Aorta (tissue), 5 donors: ENCODE results near the gene SLC25A48. TPM values are rescaled to one million over a fixed set of nuclear protein-coding genes. Genes with fewer than 3 reads are reported as not detected.

Experiments
- ATAC-seq: fragments of 200-7000 bp; cut with Tn5 transposase; one replicate; pipeline ENCODE4 v1.9.1; 2022; ENCODE audit warnings: moderate library complexity; ENCODE audit not compliant: low FRiP score
- DNase-seq, 2 donors: peaks; one replicate each; pipeline ENCODE4 v3.0.0-alpha.2; 2020
- H3K27ac ChIP-seq, 2 donors: one replicate each; pipeline ENCODE4 v1.5.1; 2013; ENCODE audit warnings: low read length in 2 of 2, mild to moderate bottlenecking in 2 of 2, moderate library complexity in 2 of 2, control low read depth in 1 of 2, inconsistent platforms in 1 of 2, low read depth in 1 of 2
- H3K27me3 ChIP-seq, 2 donors: one replicate each; pipeline ENCODE4 v1.6.1; 2013; ENCODE audit warnings: control low read depth in 1 of 2, low read length in 1 of 2, mild to moderate bottlenecking in 1 of 2, moderate library complexity in 1 of 2; ENCODE audit not compliant: insufficient read depth in 2 of 2, control insufficient read depth in 1 of 2
- H3K36me3 ChIP-seq, 2 donors: one replicate each; pipeline ENCODE4 v1.6.1; 2013; ENCODE audit warnings: control low read depth in 1 of 2, low read length in 1 of 2, mild to moderate bottlenecking in 1 of 2; ENCODE audit not compliant: insufficient read depth in 2 of 2, control insufficient read depth in 1 of 2
- H3K4me1 ChIP-seq, 2 donors: one replicate each; pipeline ENCODE4 v1.6.1; 2013; ENCODE audit warnings: low read length in 2 of 2, control low read depth in 1 of 2, mild to moderate bottlenecking in 1 of 2, moderate library complexity in 1 of 2; ENCODE audit not compliant: insufficient read depth in 2 of 2, control insufficient read depth in 1 of 2
- H3K4me3 ChIP-seq, 2 donors: one replicate each; pipeline ENCODE4 v1.5.1; 2013; ENCODE audit warnings: low read length in 2 of 2, control low read depth in 1 of 2, mild to moderate bottlenecking in 1 of 2
- H3K9me3 ChIP-seq: one replicate; pipeline ENCODE4 v1.6.1; 2013; ENCODE audit warnings: mild to moderate bottlenecking, low read length; ENCODE audit not compliant: control insufficient read depth
- WGBS, 2 donors: extraction: QIAGEN DNeasy Blood & Tissue Kit; methylation state at CpG; one replicate each; pipeline ENCODE4 v1.1.7; 2013; 5-methylcytosine and 5-hydroxymethylcytosine counted together
- intact Hi-C, 2 donors: fragments of 100-400 bp; cut with DNase I; formaldehyde crosslinking; loops; one replicate each; pipeline versions ENCODE4 v1.14.2 to v1.15.0; 2022
- polyA plus RNA-seq, 2 donors: library from polyadenylated mRNA; stranded (reverse); fragments of 200-250 nt; gene quantifications; one replicate each; pipeline ENCODE4 v1.2.3, GENCODE V29; 2013
- total RNA-seq, 2 donors: library from RNA; stranded (reverse); fragmentation: NEBNext Ultra II Directional; extraction: Animal tissue kit (Norgen Biotek cat#: 25700); gene quantifications; one replicate each; pipeline ENCODE4 v1.2.1, GENCODE V29; 2021
- donor health status: healthy with polysubstance abuse.
- donor health status: Bipolar disorder and iron deficiency.
- donor health status: DM: no; HTN: no; CAD: no.
- donor health status: DM: no; HTN: no; CAD: no.
- donor health status: DM: yes; HTN: yes; CAD: no.

The SLC25A48 gene
- total and polyA plus RNA-seq, 4 donors: 0.42 to 1.1 TPM; not detected in 2

DNA sequence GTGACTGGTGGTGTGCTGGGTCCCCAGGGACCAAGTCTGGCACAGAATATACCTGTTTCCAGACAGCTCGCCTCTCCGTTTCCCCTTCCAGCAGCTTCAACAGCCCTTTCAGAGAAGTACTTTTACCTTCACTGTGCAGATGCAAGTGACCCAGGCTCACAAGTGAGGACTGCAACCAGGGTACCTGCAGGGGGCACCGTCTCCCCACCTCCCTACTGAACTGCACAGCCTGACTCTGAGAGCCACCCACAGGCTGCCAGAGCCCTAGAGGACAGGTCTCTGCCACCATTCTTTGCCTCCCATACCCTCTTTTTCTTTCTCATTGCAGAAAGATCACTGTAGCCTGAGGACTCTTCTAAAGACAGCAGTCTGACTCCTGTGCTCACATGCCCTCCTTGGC, 45.8 kb downstream of the SLC25A48 start:
- Histone ChIP-seq H3K36me3 (no peaks in the 10 kb centered on the region), H3K9me3 (no peaks in the 10 kb centered on the region), H3K27ac (no peak overlapping the region), H3K4me1 (no peaks in the 10 kb centered on the region), H3K4me3 (no peak overlapping the region), H3K27me3 (no peaks in the 10 kb centered on the region)
- no peak for ATAC-seq
- DNase-seq: no peak
- WGBS, 2 donors: 45 to 51% methylated on average over 3 of the region's 3 CpGs
- intact Hi-C loops: no loop called here

DNA sequence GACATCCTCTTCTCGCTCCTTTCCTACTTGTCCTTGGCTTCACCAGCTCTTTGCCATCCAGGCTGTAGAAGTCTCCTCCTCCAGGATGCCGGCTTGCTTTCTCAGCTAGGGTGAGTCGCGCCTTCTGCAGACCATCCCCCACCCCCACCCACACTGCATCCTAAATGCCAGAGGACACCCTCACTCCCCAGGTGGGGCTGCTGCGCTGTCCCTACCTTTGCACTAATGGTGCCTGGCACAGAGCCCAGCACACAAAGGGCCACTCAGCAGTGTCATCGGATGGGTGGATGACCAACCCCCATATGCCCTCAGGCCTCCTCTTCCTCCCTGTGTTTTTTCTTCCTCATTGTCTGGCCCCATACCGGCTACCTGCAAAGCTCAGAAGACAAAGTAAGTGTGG, 46.3 kb downstream of the SLC25A48 start:
- Histone ChIP-seq H3K4me3 (no peak overlapping the region), H3K36me3 (no peaks in the 10 kb centered on the region), H3K9me3 (no peaks in the 10 kb centered on the region), H3K27ac (no peak overlapping the region), H3K27me3 (no peaks in the 10 kb centered on the region), H3K4me1 (no peaks in the 10 kb centered on the region)
- intact Hi-C loops: no loop called here
- ATAC-seq: no peak
- no peak for DNase-seq
- WGBS, 2 donors: 75 to 84% methylated on average over 7 of the region's 7 CpGs

DNA sequence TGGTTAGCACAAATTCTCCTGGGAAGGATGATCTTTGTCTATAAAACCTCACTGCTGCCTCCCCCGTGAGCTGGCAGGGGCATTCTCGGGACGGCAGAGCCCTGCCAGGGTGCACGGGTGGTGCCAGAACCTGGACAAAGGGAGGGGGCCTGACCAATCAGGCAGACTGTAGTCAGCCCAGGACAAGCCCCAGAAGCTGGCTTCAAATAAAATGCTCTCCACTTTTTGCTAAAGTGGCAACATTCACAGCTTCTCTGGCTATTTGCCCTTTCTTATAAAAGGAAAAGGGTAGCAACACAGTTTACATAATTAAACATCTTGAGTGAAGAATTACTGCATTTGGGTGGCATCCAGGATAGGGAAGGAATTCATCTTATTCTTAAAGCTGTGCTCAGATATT, 46.8 kb downstream of the SLC25A48 start:
- Histone ChIP-seq H3K4me1 (no peaks in the 10 kb centered on the region), H3K9me3 (no peaks in the 10 kb centered on the region), H3K27ac (no peak overlapping the region), H3K36me3 (no peaks in the 10 kb centered on the region), H3K27me3 (no peaks in the 10 kb centered on the region), H3K4me3 (no peak overlapping the region)
- DNase-seq (no peak), ATAC-seq (no peak)
- intact Hi-C loops: no loop called here
- WGBS, 2 donors: 4 to 6% methylated on average over 4 of the region's 4 CpGs

GRCh38 chr5:135881819-135882218, 47.4 kb downstream of the SLC25A48 start:
- H3K4me3 ChIP-seq: no peak overlapping the region
- DNase-seq: no peak
- 34 to 39% methylated on average over 3 of the region's 3 CpGs for WGBS, 2 donors
- ATAC-seq: no peak
- H3K27me3 ChIP-seq: no peaks in the 10 kb centered on the region
- H3K27ac ChIP-seq: no peak overlapping the region
- H3K4me1 ChIP-seq: no peaks in the 10 kb centered on the region
- no peaks in the 10 kb centered on the region for H3K9me3 ChIP-seq
- no peaks in the 10 kb centered on the region for H3K36me3 ChIP-seq
- intact Hi-C loops: no loop called here

- Histone ChIP-seq H3K36me3 (no peaks in the 10 kb centered on the region), H3K4me1 (no peaks in the 10 kb centered on the region), H3K27ac (no peak overlapping the region), H3K4me3 (no peak overlapping the region), H3K9me3 (no peaks in the 10 kb centered on the region), H3K27me3 (no peaks in the 10 kb centered on the region)
- intact Hi-C loops: no loop called here
- WGBS, 2 donors: 91 to 92% methylated on average over 3 of the region's 3 CpGs
- DNase-seq (no peak), ATAC-seq (no peak)
Measured at GRCh38 chr5:135883026-135883425, 48.6 kb downstream of the SLC25A48 start.

DNA sequence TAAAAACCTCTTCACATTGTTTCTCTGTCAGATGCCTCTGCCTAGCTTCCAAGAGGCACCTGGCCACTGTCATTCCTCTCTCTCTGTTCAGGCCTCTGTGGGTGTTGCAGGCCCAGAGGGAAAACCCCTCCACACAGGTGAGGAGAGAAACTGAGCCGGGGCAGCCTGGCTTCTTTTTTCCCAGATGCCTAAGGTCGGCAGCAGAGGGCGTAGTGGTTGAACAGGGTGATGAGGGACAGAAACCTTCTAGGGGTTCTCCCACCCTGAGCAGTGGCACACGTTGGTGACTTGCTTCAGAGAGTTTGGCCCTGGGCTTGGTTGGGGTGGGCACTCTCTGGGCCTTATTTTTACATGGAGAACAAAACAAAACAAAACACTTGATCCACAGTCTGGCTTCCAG, 49.0 kb downstream of the SLC25A48 start:
- no peaks in the 10 kb centered on the region for H3K36me3 ChIP-seq
- intact Hi-C loops: no loop called here
- ATAC-seq (no peak), DNase-seq (no peak)
- H3K27ac ChIP-seq: no peak overlapping the region
- no peaks in the 10 kb centered on the region for H3K9me3 ChIP-seq
- no peaks in the 10 kb centered on the region for H3K4me1 ChIP-seq
- WGBS, 2 donors: 58 to 71% methylated on average over 4 of the region's 4 CpGs
- H3K4me3 ChIP-seq: no peak overlapping the region
- no peaks in the 10 kb centered on the region for H3K27me3 ChIP-seq

- intact Hi-C loops: loop anchor here (5.0 kb wide), 2 partner anchors 177 to 197 kb away; no protein-coding TSS in a partner anchor
- no peaks in the 10 kb centered on the region for H3K36me3 ChIP-seq
- DNase-seq: no peak
- no peaks in the 10 kb centered on the region for H3K4me1 ChIP-seq
- no peaks in the 10 kb centered on the region for H3K27me3 ChIP-seq
- H3K4me3 ChIP-seq: no peak overlapping the region
- no peaks in the 10 kb centered on the region for H3K9me3 ChIP-seq
- H3K27ac ChIP-seq: no peak overlapping the region
- ATAC-seq: no peak
- WGBS, 2 donors: 92 to 93% methylated on average over 3 of the region's 3 CpGs
Measured at GRCh38 chr5:135885031-135885430, 50.6 kb downstream of the SLC25A48 start.

DNA sequence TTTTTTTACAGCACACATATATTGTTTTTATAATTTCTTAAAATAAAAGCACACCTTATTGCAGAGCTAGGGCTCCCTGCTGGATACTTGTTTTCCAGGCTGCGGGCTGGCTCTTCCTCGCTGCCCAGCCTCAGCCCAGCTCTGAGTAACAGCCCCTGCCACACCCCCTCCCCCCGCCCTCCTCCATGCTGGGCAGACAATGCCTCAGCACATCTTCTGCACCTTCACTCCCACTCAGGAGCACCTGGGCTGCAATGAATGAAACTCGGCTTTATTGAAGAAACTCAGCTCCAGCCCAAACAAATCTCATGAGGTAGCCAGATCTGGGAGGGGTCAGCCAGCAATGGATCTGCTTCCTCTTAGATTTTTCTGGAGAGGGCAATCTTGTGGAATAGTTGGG, 51.7 kb downstream of the SLC25A48 start:
- ATAC-seq (no peak), DNase-seq (no peak)
- no peaks in the 10 kb centered on the region for H3K36me3 ChIP-seq
- 40 to 48% methylated on average over 4 of the region's 4 CpGs for WGBS, 2 donors
- no peaks in the 10 kb centered on the region for H3K9me3 ChIP-seq
- H3K27ac ChIP-seq: no peak overlapping the region
- no peak overlapping the region for H3K4me3 ChIP-seq
- no peaks in the 10 kb centered on the region for H3K27me3 ChIP-seq
- intact Hi-C loops: loop anchor here (2.0 to 5.0 kb wide), 3 partner anchors 176 to 327 kb away; no protein-coding TSS in a partner anchor
- no peaks in the 10 kb centered on the region for H3K4me1 ChIP-seq

DNA sequence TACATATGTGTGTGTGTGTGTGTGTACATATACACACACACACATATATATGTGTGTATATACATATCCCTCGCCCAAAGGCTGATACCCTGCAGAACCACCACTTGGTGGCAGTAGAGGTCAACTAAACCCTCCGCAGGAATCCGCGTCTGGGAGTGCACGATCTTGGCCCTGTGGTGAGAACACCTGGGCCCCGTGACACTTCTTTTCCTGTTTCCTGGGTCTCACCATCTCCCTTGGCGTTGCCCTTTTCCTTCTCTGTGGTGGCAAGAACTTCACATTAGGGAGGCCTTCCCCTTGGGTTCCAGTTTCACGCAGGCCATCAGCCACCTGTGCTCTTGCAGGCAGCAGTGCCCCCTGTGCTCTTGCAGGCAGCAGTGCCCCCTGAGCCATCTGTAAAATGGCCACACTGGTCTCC, 53.0 kb downstream of the SLC25A48 start:
- no peaks in the 10 kb centered on the region for H3K36me3 ChIP-seq
- intact Hi-C loops: loop anchor here (1.0 to 5.0 kb wide), 4 partner anchors 175 to 325 kb away; no protein-coding TSS in a partner anchor
- 12 to 13% methylated on average over 8 of the region's 8 CpGs for WGBS, 2 donors
- no peak for DNase-seq
- H3K4me3 ChIP-seq: no peak overlapping the region
- peak; percentile 73 for ATAC-seq
- no peaks in the 10 kb centered on the region for H3K27me3 ChIP-seq
- H3K4me1 ChIP-seq: no peaks in the 10 kb centered on the region
- H3K27ac ChIP-seq: no peak overlapping the region
- no peaks in the 10 kb centered on the region for H3K9me3 ChIP-seq
